ENCODE results near the gene DNAJC27.

Gene DNAJC27

DNA sequence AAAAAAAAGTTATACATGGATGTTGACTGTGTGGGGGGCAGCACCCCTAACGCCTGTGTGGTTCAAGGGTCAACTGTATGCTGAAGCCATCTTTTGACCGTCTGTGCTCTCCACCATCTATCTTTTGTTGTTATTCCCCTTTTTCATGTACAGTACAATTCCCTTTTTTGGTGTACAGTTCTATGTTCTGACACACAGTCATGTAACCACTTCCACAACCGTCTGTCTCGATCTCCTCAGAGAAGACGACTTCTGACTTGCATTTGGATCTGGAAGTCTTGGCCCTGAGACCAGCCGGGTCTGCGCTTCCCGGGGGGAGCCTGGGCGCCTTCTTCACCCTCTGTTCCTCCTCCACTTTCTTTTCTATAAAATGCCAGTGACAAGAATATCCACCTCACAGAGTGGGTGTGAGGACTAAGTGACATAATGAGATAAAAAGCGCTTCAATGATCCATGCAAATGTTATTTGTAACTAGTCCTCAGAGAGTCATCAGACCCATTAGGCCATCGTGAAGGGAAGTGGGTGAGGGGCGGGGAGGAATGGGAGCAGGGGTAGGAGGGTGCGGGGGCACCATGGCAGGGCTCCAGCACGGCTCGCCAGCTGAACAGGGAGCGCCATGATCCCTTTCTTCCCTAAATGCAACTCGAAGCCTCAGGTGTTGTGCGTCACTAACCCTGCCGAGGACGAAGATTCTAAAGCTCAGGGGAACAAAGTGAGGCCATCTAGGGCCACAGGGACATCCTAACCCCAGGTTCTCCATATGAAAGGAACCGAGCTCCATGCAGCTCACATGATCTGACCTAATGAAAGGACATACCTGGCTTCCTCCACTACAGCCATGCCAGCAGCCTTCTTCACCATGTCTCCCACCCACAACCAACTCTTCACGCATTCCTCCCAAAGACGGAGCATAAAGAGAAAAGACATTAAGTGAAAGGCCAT, 68.3 kb downstream of the DNAJC27 start:
- no peak for DNase-seq

DNA sequence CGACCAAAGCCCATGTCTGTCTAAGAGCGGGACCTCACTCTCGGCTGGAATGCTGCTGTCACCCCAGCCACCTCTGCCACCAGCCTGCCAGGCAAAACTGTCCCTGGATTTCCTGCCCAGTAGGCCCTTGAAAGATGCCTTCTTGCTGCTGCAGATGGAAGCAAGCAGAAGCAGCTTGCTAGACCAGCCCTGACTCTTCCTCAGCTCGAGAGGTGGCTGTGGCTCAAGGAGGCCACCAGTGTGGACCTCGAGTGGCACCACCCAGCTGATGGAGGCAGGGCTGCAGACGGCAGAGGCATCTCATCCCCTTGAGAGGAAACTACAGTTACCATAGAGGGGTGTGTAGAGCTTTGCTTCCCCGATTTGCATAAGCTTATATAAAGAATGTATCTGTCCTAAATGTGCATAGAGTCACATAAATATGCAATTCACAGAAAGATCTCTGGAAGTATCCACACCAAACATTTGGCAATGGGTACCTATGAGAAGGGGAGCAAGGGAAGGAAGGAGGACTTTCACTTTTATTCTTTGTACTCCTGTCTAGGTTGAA, 72.3 kb downstream of the DNAJC27 start:
- no peak for DNase-seq

DNA sequence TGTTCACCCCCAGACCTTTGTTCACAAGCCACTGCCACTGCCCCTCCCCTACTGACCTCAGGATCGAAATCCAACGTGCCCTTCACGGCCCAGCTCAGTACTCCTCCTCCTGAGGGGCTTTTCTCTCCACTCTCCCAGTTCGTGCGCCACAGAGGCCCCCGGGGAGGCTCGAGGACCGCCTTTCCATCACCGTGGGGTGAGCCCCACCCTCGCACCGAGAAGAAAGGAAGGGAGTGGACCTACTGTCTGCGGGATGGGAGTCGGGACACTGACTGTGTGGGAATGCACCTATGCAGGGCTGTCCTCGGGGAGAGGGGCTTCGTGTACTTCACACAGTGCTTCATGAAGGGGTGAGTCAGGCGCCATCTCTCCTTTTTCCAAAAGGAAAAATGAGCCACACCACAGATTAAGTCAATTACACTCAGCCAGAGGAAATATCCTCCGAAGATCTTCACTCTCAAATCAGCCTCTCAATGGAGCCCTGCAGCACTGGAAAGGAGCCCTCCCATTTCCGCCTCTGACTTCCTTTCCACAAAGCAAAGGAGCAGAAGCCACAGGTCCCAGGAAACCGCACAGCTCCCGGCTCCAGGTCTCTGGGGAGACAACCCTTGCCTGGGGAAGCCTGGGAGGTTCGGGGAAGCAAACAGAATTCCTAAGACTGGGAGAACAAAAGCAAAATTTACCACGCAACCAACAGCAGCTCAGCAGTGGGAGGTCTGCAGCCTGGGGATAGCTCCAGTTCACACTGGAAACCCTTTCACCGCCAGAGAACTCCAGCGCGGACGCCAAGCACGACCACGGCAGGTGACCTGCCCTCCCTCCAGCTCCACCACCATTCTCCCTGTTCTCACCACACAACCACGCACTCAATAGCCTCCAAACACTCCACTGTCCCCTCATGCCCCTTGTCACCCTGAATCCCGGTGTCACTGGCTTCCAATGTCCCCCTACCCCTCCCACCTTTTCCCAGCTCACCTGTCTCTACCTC, 73.3 kb downstream of the DNAJC27 start:
- no peak for DNase-seq

DNA sequence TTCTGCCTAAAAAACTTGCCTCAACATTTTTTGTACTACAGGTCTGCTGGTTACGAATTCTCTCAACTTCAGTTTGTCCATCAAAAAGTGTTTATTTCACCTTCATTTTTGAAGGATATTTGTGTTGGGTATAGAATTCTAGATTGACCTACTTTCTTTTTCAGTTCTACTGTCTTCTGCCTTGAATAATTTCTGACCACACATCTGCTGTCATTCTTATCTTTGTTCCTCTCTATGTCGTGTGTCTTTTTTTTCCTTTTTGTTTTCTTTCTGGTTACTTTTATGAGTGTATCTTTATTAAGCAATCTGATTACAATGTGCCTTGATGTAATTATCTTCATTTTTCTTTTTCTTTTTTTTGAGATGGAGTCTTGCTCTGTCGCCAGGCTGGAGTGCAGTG, 77.0 kb downstream of the DNAJC27 start:
- no peak for DNase-seq

DNA sequence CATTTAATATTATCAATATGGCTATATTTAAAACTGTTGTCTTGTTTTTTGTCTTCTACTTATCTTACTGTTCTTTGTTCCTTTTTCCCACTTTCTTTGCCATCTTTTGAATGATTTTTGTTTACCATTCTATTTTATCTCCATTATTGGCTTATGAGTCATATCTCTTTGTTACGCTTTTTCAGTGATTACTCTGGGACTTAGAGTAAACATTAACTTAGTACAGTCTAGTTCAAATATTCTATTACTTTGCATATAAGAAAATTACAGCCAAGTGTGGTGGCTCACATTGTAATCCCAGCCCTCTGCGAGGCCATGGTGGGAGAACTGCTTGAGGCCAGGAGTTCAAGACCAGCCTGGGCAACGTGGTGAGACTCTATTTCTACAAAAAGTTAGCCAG, 77.8 kb downstream of the DNAJC27 start:
- no peak for DNase-seq

Measured in activated gamma-delta T cell treated with Interleukin-2 at 50 U/mL for 16 hours (primary cell).